Astrocyte of the spinal cord (primary cell): ENCODE results near the gene FGFBP3.
A peak's percentile ranks its signal among the peaks of the same experiment; 100 is the strongest.

Experiments
- DNase-seq: peaks from one replicate; pipeline ENCODE4 v3.0.0; 2011; ENCODE audit warnings: low read depth, low spot score
- H3K4me3 ChIP-seq: 2 replicates; pipeline ENCODE4 v1.5.1; 2011; ENCODE audit warnings: low read depth, mild to moderate bottlenecking, low read length, moderate library complexity
- CTCF ChIP-seq: IDR thresholded peaks from 2 replicates; pipeline ENCODE4 v1.5.1; 2012; ENCODE audit warnings: low read depth, mild to moderate bottlenecking, low read length, inconsistent platforms
- in situ Hi-C: cut with HindIII; loops from 2 replicates; pipeline ENCODE4 v1.10.0; 2017; ENCODE audit warnings: low sequenced_read_pairs

Gene FGFBP3

GRCh38 chr10:91924212-91925021, 15.1 kb upstream of the FGFBP3 start:
- no peak for TF ChIP-seq CTCF
- in situ Hi-C loops: no loop called here
- peak overlapping the region; percentile 94 for H3K4me3 ChIP-seq
- peak; percentile 33 for DNase-seq

GRCh38 chr10:91923371-91924211, 14.3 kb upstream of the FGFBP3 start, which contains the start of gene BTAF1:
BTAF1 (plus strand) TSS chr10:91923770; CDS start chr10:91924077, 307 bp downstream.
- DNase-seq: peak; percentile 95
- H3K4me3 ChIP-seq: peak within 1 kb of the TSS; percentile 94
- in situ Hi-C loops: no loop called here
- no peak for TF ChIP-seq CTCF

GRCh38 chr10:91919651-91920050, 10.4 kb upstream of the FGFBP3 start:
- DNase-seq: no peak
- H3K4me3 ChIP-seq: no peak overlapping the region
- no peak for TF ChIP-seq CTCF
- in situ Hi-C loops: no loop called here

GRCh38 chr10:91910467-91910866, 1.2 kb upstream of the FGFBP3 start:
- DNase-seq: no peak
- TF ChIP-seq CTCF: no peak
- no peak overlapping the region for H3K4me3 ChIP-seq
- in situ Hi-C loops: no loop called here

- in situ Hi-C loops: no loop called here
- peak; percentile 26 for TF ChIP-seq CTCF
These were observed 759 bp downstream of the FGFBP3 start for GRCh38 chr10:91908337-91909116.

GRCh38 chr10:91907914-91908336, 1.4 kb downstream of the FGFBP3 start:
- no peak for DNase-seq
- peak overlapping the region; percentile 67 for H3K4me3 ChIP-seq
- no peak for TF ChIP-seq CTCF
- in situ Hi-C loops: no loop called here

More at GRCh38 chr10:91908337-91909116, 759 bp downstream of the FGFBP3 start:
- peak overlapping the region; percentile 67 for H3K4me3 ChIP-seq
- DNase-seq: peak; percentile 74
